Lower leg skin (tissue), 3 donors: ENCODE results near the gene MITF.

Experiments used
- POLR2A ChIP-seq, 2 donors: fragments of 450-650 bp; IDR thresholded peaks; one replicate each; pipeline ENCODE4 v1.6.1; 2016 to 2017; ENCODE audit warnings: antibody characterized with exemption in 2 of 2, mild to moderate bottlenecking in 1 of 2, moderate library complexity in 1 of 2
- TF ChIP-seq, protein P1 (sequence below), 3 donors: fragments of 450-650 bp; IDR thresholded peaks; one replicate each; pipeline ENCODE4 v1.5.1; 2016; ENCODE audit warnings: antibody characterized with exemption in 3 of 3, mild to moderate bottlenecking in 3 of 3, moderate library complexity in 2 of 3

DNA sequence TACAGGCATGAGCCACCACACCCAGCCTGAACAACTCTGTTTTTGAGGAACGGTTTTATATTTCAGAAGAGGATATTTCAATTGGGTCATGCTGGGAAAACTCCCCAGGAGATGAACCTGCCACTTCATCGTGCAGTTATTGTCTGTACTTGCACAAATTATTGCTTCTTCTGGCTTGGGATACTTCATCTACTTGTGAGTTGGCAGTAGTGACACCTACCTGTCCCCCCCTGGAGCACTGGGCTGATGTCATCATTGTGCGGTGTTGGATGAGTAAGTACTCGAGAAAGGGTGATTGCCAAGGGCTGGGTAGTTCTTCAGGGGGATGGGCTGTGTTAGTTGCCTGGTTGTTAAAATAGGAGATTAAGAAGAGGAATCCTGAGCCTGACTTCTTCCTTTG lies 175.1 kb downstream of the MITF start:
- TF ChIP-seq, protein P1, sequence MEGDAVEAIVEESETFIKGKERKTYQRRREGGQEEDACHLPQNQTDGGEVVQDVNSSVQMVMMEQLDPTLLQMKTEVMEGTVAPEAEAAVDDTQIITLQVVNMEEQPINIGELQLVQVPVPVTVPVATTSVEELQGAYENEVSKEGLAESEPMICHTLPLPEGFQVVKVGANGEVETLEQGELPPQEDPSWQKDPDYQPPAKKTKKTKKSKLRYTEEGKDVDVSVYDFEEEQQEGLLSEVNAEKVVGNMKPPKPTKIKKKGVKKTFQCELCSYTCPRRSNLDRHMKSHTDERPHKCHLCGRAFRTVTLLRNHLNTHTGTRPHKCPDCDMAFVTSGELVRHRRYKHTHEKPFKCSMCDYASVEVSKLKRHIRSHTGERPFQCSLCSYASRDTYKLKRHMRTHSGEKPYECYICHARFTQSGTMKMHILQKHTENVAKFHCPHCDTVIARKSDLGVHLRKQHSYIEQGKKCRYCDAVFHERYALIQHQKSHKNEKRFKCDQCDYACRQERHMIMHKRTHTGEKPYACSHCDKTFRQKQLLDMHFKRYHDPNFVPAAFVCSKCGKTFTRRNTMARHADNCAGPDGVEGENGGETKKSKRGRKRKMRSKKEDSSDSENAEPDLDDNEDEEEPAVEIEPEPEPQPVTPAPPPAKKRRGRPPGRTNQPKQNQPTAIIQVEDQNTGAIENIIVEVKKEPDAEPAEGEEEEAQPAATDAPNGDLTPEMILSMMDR (IDR thresholded peaks at IDR 0.05) = no peak
- TF ChIP-seq POLR2A (IDR thresholded peaks at IDR 0.05) = no peak
